A549 treated with AZD9567 at 1 μM for 4 hours (cell line): Measurements from ENCODE around the gene KLHL22. TPM values are rescaled to one million over a fixed set of nuclear protein-coding genes. Genes with fewer than 3 reads are reported as not detected.

Experiments used
- total RNA-seq: library from RNA; stranded (reverse); fragments of 200-300 nt; extraction: Qiagen RNA extraction; gene quantifications from 5 replicates; pipeline ENCODE4 v1.2.3, GENCODE V29; 2022; ENCODE audit not compliant: insufficient read depth

KLHL22 gene, protein sequence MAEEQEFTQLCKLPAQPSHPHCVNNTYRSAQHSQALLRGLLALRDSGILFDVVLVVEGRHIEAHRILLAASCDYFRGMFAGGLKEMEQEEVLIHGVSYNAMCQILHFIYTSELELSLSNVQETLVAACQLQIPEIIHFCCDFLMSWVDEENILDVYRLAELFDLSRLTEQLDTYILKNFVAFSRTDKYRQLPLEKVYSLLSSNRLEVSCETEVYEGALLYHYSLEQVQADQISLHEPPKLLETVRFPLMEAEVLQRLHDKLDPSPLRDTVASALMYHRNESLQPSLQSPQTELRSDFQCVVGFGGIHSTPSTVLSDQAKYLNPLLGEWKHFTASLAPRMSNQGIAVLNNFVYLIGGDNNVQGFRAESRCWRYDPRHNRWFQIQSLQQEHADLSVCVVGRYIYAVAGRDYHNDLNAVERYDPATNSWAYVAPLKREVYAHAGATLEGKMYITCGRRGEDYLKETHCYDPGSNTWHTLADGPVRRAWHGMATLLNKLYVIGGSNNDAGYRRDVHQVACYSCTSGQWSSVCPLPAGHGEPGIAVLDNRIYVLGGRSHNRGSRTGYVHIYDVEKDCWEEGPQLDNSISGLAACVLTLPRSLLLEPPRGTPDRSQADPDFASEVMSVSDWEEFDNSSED
- 8.5 to 12.2 TPM (median 11.2 TPM) in 5 replicates for total RNA-seq

GRCh38 chr22:20494978-20495860 is at the start of gene KLHL22:
KLHL22 (minus strand) TSS chr22:20495795; CDS start chr22:20489211, 6,584 bp downstream.

GRCh38 chr22:20507253-20508066 is 11.9 kb upstream of the KLHL22 start, which contains the start of gene MED15:
MED15 (plus strand) TSS chr22:20507610; CDS start chr22:20507679, 69 bp downstream.

DNA sequence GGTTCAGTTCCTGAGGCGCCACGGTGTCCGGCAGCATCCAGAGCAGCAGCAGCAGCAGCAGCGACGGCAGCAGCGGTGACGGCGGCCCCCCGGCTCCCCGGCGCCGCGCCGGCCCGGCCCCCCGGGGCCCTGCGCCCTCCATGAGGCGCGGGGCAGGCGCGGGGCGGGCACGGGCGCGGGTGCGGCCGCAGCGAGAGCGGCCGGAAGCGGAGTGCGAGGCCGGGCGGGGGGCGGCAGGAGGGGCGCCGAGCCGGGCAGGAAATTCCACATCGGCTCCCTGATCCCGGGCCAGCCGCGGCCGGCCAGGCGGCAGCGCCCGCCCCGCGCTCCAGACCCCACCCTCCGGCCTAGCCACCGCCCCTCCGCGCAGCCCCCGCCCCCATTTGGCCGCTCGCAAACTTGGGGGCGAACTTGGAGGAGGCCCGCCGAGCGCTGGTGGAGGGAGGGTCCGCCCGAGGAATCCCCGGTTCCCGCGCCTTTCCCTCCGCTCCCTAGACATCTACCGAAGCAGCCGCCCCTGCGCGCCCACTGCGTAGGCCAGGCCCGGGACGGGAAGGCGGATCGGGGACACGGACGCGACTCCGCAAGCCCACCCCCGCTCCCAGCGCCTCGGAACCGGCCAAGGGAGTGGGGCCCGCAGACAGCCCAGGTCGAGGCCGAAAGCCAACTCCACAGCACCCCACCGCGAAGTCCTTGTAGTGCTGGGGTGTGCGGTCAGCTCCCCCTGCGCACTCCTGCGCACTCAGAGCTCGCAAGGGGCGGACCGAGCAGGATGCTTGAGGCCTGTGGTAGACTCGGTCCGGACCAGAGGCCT is 57.8 kb downstream of the KLHL22 start, which contains the start of gene SCARF2:
TSS of gene SCARF2 (minus strand) at position 213 of the 814 bp plus-strand sequence. CDS start at position 142, 71 bp downstream.

DNA sequence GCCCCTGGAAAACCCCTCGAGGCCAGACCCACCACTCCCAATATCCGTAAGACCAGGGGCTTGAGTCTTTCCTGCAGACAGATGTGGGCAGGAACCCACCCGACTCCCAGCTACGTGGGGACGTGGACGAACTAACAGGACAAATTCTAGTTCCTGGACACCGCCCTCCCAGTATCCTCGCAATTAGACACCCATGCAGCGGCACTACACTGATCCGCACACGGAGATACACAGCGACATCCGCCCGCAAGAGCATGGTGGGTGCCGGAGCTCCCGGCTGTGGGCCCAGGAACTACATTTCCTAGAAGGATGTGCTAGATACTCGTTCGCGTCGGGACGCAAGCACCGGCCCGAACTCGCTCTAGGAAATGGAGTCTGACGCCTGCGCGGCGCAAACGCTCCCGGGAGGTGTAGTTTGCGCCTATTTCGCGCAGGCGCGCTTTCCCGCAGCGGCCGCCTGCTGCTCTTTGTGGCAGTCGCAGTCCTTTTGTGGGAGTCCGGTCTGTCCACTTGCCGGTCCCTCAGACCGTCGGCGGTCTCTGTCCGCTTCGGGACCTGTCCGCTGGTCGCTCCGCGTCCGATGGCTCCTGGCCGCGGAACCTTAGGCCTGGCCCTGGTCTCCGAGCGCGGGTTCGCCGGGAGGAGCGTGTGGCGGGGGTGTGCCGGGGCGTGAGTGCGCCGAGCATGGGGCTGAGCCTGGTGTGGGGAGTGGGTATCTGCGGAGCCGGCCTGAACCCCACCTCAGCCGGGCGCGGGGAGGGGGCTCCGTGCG is 101.7 kb downstream of the KLHL22 start, which contains the start of gene ZNF74:
TSS of gene ZNF74 (plus strand) at position 447 of the 772 bp plus-strand sequence. CDS start 478 bp downstream, outside the sequence.

Other genes with a start within 250 kb of the KLHL22 start
- gene RTN4R, start 227.5 kb downstream of the KLHL22 start, total RNA-seq = 9.3 to 16.2 TPM (median 14.8 TPM) in 5 replicates
- 26.5 to 47.9 TPM (median 44.8 TPM) in 5 replicates for gene DGCR6L, start 175.7 kb downstream of the KLHL22 start, total RNA-seq
- gene ZNF74, start 101.6 kb downstream of the KLHL22 start, total RNA-seq = 4.6 to 7.4 TPM (median 7.1 TPM) in 5 replicates
- 0.81 to 1.9 TPM (median 1.1 TPM) in 5 replicates for gene SCARF2, start 58.0 kb downstream of the KLHL22 start, total RNA-seq
- gene MED15, start 11.8 kb upstream of the KLHL22 start, total RNA-seq = 60.0 to 65.7 TPM (median 62.9 TPM) in 5 replicates